ENCODE measurements around the gene ZNF283.

The ZNF283 gene

DNA sequence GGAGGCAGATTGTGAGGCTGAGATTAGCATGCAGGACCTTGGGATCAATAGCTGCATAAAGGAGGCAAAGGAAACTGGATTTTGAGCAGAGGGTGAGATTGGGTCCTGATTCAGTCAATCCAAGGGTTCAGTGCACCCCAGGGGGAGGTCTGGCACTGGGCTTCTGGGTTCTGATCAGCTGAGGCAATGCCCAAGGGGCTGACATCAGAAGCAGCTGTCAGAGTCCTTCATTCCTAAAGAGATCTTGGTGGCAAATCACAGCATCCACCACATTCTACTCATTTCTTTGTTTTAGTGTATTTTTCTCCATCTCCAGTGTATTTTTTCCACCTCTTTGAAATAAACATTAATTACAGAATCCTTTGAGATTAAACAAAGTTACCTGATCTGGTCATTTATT, 19.5 kb upstream of the ZNF283 start:
- Histone ChIP-seq H4K8ac (ENCODE audit: low read length) (no peak overlapping the region), H3K4ac (ENCODE audit: low read depth in 1 of 2, low read length in 2 of 2) (no peak overlapping the region), H3K79me1 (replicated peaks; ENCODE audit: low read length, poor library complexity, severe bottlenecking) (no peaks in the 10 kb centered on the region)

DNA sequence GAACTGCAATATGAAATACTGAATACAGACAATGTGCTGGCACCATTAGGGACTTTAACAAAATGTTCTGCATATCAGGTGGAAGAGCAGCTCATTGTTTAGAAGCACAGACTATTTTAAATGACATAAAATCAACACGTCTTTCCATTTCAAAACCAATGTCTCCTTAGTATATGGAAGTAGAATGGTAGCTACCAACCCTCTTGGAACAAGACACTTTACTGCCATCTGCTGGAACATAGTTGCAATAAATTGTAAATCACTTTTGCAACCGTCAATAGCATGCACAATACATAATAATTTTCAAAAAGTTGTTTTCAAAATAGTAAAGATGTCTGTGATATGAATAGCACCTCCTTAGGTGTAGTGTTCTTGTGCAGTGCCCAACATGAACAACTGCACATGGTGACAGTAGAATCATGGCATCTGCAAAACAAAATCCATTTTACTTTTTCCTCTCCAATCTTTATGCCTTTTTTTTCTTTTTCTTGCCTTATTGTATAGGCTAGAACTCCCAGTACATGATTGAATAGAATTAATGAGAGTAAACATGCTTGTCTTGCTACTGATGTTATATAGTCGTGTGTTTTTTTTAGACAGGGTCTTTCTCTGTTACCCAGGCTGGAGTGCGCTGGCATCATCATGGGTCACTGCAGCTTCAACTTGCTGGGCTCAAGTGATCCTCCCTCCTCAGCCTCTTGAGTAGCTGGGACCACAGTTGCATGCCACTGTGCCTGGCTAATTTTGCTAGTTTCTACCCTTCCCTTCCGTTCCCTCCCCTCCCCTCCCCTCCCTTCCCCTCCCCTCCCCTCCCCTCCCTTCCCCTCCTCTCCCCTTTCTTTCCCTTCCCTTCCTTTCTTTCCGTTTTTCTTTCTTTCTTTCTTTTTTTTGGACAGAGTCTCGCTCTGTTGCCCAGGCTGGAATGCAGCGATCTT, 17.1 kb upstream of the ZNF283 start:
- Histone ChIP-seq H4K8ac (ENCODE audit: low read length) (no peak overlapping the region), H3K23ac (ENCODE audit: low read length in 2 of 2) (no peak overlapping the region), H2BK12ac (ENCODE audit: low read length in 2 of 2) (no peak overlapping the region), H3K4me1 (ENCODE audit: control insufficient read depth, insufficient read depth, low read depth, low read length) (no peaks in the 10 kb centered on the region), H2BK5ac (ENCODE audit: low read depth, low read length, poor library complexity, severe bottlenecking) (no peak overlapping the region), H2BK15ac (ENCODE audit: low read depth, poor library complexity, severe bottlenecking) (no peak overlapping the region), H3K9ac (ENCODE audit: low read length) (no peak overlapping the region), H3K18ac (ENCODE audit: low read depth in 1 of 2, low read length in 2 of 2) (no peak overlapping the region), H3K27me3 (ENCODE audit: control insufficient read depth in 1 of 2, insufficient read depth in 1 of 2, low read length in 2 of 2) (peaks cover 15 to 21% of the 10 kb centered on the region in 2 experiments), H2AFZ (ENCODE audit: low read depth, low read length) (no peak overlapping the region), H3K79me1 (replicated peaks; ENCODE audit: low read length, poor library complexity, severe bottlenecking) (no peaks in the 10 kb centered on the region), H3K4ac (ENCODE audit: low read depth in 1 of 2, low read length in 2 of 2) (no peak overlapping the region), H3K14ac (ENCODE audit: low read length in 2 of 2) (no peak overlapping the region), H2BK120ac (ENCODE audit: low read depth, low read length) (no peak overlapping the region), H3K4me3 (ENCODE audit: insufficient read depth in 1 of 2, low read depth in 1 of 2, low read length in 2 of 2) (no peak overlapping the region), H3K36me3 (ENCODE audit: control insufficient read depth in 1 of 2, insufficient read depth in 2 of 2, low read depth in 1 of 2, low read length in 2 of 2) (no peaks in the 10 kb centered on the region), H3K4me2 (ENCODE audit: low read length, poor library complexity, severe bottlenecking) (no peak overlapping the region), H3K9me3 (ENCODE audit: control insufficient read depth, low read length) (no peaks in the 10 kb centered on the region), H2AK5ac (ENCODE audit: low read length, severe bottlenecking) (no peak overlapping the region), H3K27ac (ENCODE audit: low read length, poor library complexity, severe bottlenecking) (no peak overlapping the region), H4K91ac (ENCODE audit: low read length) (no peak overlapping the region)
- peak; percentile 66 for DNase-seq
- WGBS, result 40% methylated on average over 6 of the region's 8 CpGs

More for the DNA sequence above, 19.5 kb upstream of the ZNF283 start:
- Histone ChIP-seq H4K91ac (ENCODE audit: low read length) (no peak overlapping the region), H3K9ac (ENCODE audit: low read length) (no peak overlapping the region), H3K9me3 (ENCODE audit: control insufficient read depth, low read length) (no peaks in the 10 kb centered on the region), H3K4me2 (ENCODE audit: low read length, poor library complexity, severe bottlenecking) (no peak overlapping the region), H3K27me3 (ENCODE audit: control insufficient read depth in 1 of 2, insufficient read depth in 1 of 2, low read length in 2 of 2) (peaks cover 10 to 15% of the 10 kb centered on the region in 2 experiments), H2BK5ac (ENCODE audit: low read depth, low read length, poor library complexity, severe bottlenecking) (no peak overlapping the region), H2BK12ac (ENCODE audit: low read length in 2 of 2) (no peak overlapping the region), H2AK5ac (ENCODE audit: low read length, severe bottlenecking) (no peak overlapping the region), H2AFZ (ENCODE audit: low read depth, low read length) (no peak overlapping the region), H3K36me3 (ENCODE audit: control insufficient read depth in 1 of 2, insufficient read depth in 2 of 2, low read depth in 1 of 2, low read length in 2 of 2) (no peaks in the 10 kb centered on the region), H2BK120ac (ENCODE audit: low read depth, low read length) (no peak overlapping the region), H3K18ac (ENCODE audit: low read depth in 1 of 2, low read length in 2 of 2) (no peak overlapping the region), H2BK15ac (ENCODE audit: low read depth, poor library complexity, severe bottlenecking) (no peak overlapping the region), H3K4me1 (ENCODE audit: control insufficient read depth, insufficient read depth, low read depth, low read length) (no peaks in the 10 kb centered on the region), H3K23ac (ENCODE audit: low read length in 2 of 2) (no peak overlapping the region), H3K4me3 (ENCODE audit: insufficient read depth in 1 of 2, low read depth in 1 of 2, low read length in 2 of 2) (no peak overlapping the region), H3K14ac (ENCODE audit: low read length in 2 of 2) (no peak overlapping the region), H3K27ac (ENCODE audit: low read length, poor library complexity, severe bottlenecking) (no peak overlapping the region)
- no peak for DNase-seq

DNA sequence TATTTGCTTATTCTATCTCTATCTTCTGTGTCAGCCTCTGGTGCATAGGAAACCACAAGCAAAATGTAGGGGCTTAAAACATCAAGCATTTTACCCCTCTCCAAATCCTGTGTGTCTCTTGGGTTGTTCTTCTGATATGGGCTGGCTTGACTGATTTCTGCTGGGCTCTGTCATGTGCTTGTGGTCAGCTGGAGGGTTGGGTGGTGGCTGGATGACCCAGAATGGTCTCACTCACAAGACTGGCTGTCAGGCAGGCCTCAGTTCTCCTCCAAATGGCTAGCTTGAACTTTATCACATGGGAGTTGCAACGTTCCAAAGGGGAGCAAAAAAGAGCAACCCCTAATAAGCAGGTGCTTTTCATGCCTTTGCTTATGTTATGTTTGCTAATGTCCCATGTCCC, 15.3 kb upstream of the ZNF283 start:
- H2BK15ac ChIP-seq (ENCODE audit: low read depth, poor library complexity, severe bottlenecking), result no peak overlapping the region
- no peak overlapping the region for H3K23ac ChIP-seq (ENCODE audit: low read length in 2 of 2)
- no peak overlapping the region for H3K27ac ChIP-seq (ENCODE audit: low read length, poor library complexity, severe bottlenecking)
- peaks cover 9 to 21% of the 10 kb centered on the region in 2 experiments for H3K27me3 ChIP-seq (ENCODE audit: control insufficient read depth in 1 of 2, insufficient read depth in 1 of 2, low read length in 2 of 2)
- H2BK120ac ChIP-seq (ENCODE audit: low read depth, low read length), result no peak overlapping the region
- no peak overlapping the region for H3K9ac ChIP-seq (ENCODE audit: low read length)
- H4K8ac ChIP-seq (ENCODE audit: low read length), result no peak overlapping the region
- no peaks in the 10 kb centered on the region for H3K79me1 ChIP-seq (replicated peaks; ENCODE audit: low read length, poor library complexity, severe bottlenecking)
- DNase-seq, result no peak
- H4K91ac ChIP-seq (ENCODE audit: low read length), result no peak overlapping the region
- H2AK5ac ChIP-seq (ENCODE audit: low read length, severe bottlenecking), result no peak overlapping the region
- H3K4me2 ChIP-seq (ENCODE audit: low read length, poor library complexity, severe bottlenecking), result no peak overlapping the region
- H3K36me3 ChIP-seq (ENCODE audit: control insufficient read depth in 1 of 2, insufficient read depth in 2 of 2, low read depth in 1 of 2, low read length in 2 of 2), result no peaks in the 10 kb centered on the region
- H3K4me3 ChIP-seq (ENCODE audit: insufficient read depth in 1 of 2, low read depth in 1 of 2, low read length in 2 of 2), result no peak overlapping the region
- no peaks in the 10 kb centered on the region for H3K4me1 ChIP-seq (ENCODE audit: control insufficient read depth, insufficient read depth, low read depth, low read length)
- whole genome bisulfite sequencing, result 50% methylated on average over 1 of the region's 1 CpG
- H2BK12ac ChIP-seq (ENCODE audit: low read length in 2 of 2), result no peak overlapping the region
- H2BK5ac ChIP-seq (ENCODE audit: low read depth, low read length, poor library complexity, severe bottlenecking), result no peak overlapping the region
- H2AFZ ChIP-seq (ENCODE audit: low read depth, low read length), result no peak overlapping the region
- H3K18ac ChIP-seq (ENCODE audit: low read depth in 1 of 2, low read length in 2 of 2), result no peak overlapping the region
- H3K9me3 ChIP-seq (ENCODE audit: control insufficient read depth, low read length), result no peaks in the 10 kb centered on the region
- H3K4ac ChIP-seq (ENCODE audit: low read depth in 1 of 2, low read length in 2 of 2), result no peak overlapping the region
- no peak overlapping the region for H3K14ac ChIP-seq (ENCODE audit: low read length in 2 of 2)

DNA sequence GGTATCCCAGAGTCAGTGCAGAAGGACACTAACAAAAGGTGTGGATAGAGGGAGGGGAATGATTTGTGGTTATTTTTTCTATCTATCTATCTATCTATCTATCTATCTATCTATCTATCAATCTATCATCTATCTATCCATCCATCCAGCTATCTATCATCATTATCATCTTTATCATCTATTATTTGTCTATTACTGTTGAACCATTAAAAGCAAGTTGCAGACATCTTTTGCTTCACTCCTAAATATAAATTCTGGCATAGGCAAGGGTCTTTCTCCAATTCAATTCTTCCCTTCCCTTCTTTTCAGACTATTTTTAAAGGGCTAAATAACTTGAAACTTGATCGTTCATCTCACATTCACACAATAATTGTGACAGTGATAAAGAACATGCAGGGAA, 14.9 kb upstream of the ZNF283 start:
- Histone ChIP-seq H3K4me1 (ENCODE audit: control insufficient read depth, insufficient read depth, low read depth, low read length) (no peaks in the 10 kb centered on the region), H3K9me3 (ENCODE audit: control insufficient read depth, low read length) (no peaks in the 10 kb centered on the region), H4K91ac (ENCODE audit: low read length) (no peak overlapping the region), H3K18ac (ENCODE audit: low read depth in 1 of 2, low read length in 2 of 2) (no peak overlapping the region), H3K36me3 (ENCODE audit: control insufficient read depth in 1 of 2, insufficient read depth in 2 of 2, low read depth in 1 of 2, low read length in 2 of 2) (no peaks in the 10 kb centered on the region), H3K14ac (ENCODE audit: low read length in 2 of 2) (no peak overlapping the region), H2AFZ (ENCODE audit: low read depth, low read length) (no peak overlapping the region), H3K4me2 (ENCODE audit: low read length, poor library complexity, severe bottlenecking) (no peak overlapping the region), H3K4me3 (ENCODE audit: insufficient read depth in 1 of 2, low read depth in 1 of 2, low read length in 2 of 2) (no peak overlapping the region), H2BK120ac (ENCODE audit: low read depth, low read length) (no peak overlapping the region), H2BK5ac (ENCODE audit: low read depth, low read length, poor library complexity, severe bottlenecking) (no peak overlapping the region), H2AK5ac (ENCODE audit: low read length, severe bottlenecking) (no peak overlapping the region), H4K8ac (ENCODE audit: low read length) (no peak overlapping the region), H3K79me1 (replicated peaks; ENCODE audit: low read length, poor library complexity, severe bottlenecking) (no peaks in the 10 kb centered on the region), H3K27ac (ENCODE audit: low read length, poor library complexity, severe bottlenecking) (no peak overlapping the region), H2BK15ac (ENCODE audit: low read depth, poor library complexity, severe bottlenecking) (no peak overlapping the region), H3K4ac (ENCODE audit: low read depth in 1 of 2, low read length in 2 of 2) (no peak overlapping the region), H2BK12ac (ENCODE audit: low read length in 2 of 2) (no peak overlapping the region), H3K9ac (ENCODE audit: low read length) (no peak overlapping the region), H3K27me3 (ENCODE audit: control insufficient read depth in 1 of 2, insufficient read depth in 1 of 2, low read length in 2 of 2) (peaks cover 9 to 24% of the 10 kb centered on the region in 2 experiments), H3K23ac (ENCODE audit: low read length in 2 of 2) (no peak overlapping the region)
- WGBS, result 84% methylated on average over 1 of the region's 1 CpG
- no peak for DNase-seq
